GM23248 (cell line): ENCODE data around the gene CADPS2. TPM values are rescaled to one million over a fixed set of nuclear protein-coding genes. Genes with fewer than 3 reads are reported as not detected.

ENCODE experiments used
- DNase-seq: peaks from one replicate; pipeline ENCODE4 v3.0.0-alpha.2; 2015
- H2AFZ ChIP-seq: fragments of 200-600 bp; sonication (generic); 2 replicates; pipeline ENCODE4 v1.6.1; 2016; ENCODE audit warnings: antibody characterized with exemption
- H3F3A ChIP-seq: fragments of 200-600 bp; sonication (generic); 2 replicates; pipeline ENCODE4 v1.6.1; 2016; ENCODE audit warnings: mild to moderate bottlenecking, antibody characterized with exemption, mixed run types; ENCODE audit not compliant: insufficient read depth
- H3K27ac ChIP-seq: fragments of 200-600 bp; sonication (generic); 2 replicates; pipeline ENCODE4 v1.5.1; 2016; ENCODE audit warnings: mild to moderate bottlenecking
- H3K27me3 ChIP-seq: fragments of 200-600 bp; sonication (generic); replicated peaks from 2 replicates; pipeline ENCODE4 v1.6.1; 2016; ENCODE audit warnings: mild to moderate bottlenecking; ENCODE audit not compliant: insufficient read depth
- H3K36me3 ChIP-seq: fragments of 200-600 bp; sonication (generic); 2 replicates; pipeline ENCODE4 v1.6.1; 2016; ENCODE audit warnings: low read depth, mild to moderate bottlenecking
- H3K4me1 ChIP-seq: fragments of 200-600 bp; sonication (generic); 2 replicates; pipeline ENCODE4 v1.6.1; 2016; ENCODE audit warnings: mild to moderate bottlenecking; ENCODE audit not compliant: insufficient read depth
- H3K4me2 ChIP-seq: fragments of 200-600 bp; sonication (generic); one replicate; pipeline ENCODE4 v1.6.1; 2016; ENCODE audit warnings: mild to moderate bottlenecking; ENCODE audit not compliant: unreplicated experiment
- H3K4me3 ChIP-seq: fragments of 200-600 bp; sonication (generic); 2 replicates; pipeline ENCODE4 v1.5.1; 2016; ENCODE audit warnings: mild to moderate bottlenecking
- H3K79me2 ChIP-seq: fragments of 200-600 bp; sonication (generic); 2 replicates; pipeline ENCODE4 v1.6.1; 2016; ENCODE audit warnings: mild to moderate bottlenecking; ENCODE audit not compliant: insufficient read depth
- H3K9ac ChIP-seq: fragments of 200-600 bp; sonication (generic); 2 replicates; pipeline ENCODE4 v1.6.1; 2016; ENCODE audit warnings: mild to moderate bottlenecking
- H3K9me2 ChIP-seq: fragments of 200-600 bp; sonication (generic); 2 replicates; pipeline ENCODE4 v1.6.1; 2016; ENCODE audit warnings: mixed run types, mild to moderate bottlenecking, moderate library complexity; ENCODE audit not compliant: insufficient read depth
- H3K9me3 ChIP-seq: fragments of 200-600 bp; sonication (generic); one replicate; pipeline ENCODE4 v1.6.1; 2017; ENCODE audit warnings: low read depth
- H4K20me1 ChIP-seq: fragments of 200-600 bp; sonication (generic); 2 replicates; pipeline ENCODE4 v1.6.0; 2016; ENCODE audit not compliant: insufficient read depth
- EZH2 ChIP-seq: fragments of 200-600 bp; sonication (generic); IDR thresholded peaks from 2 replicates; pipeline ENCODE4 v1.6.1; 2018; ENCODE audit warnings: antibody characterized with exemption, mild to moderate bottlenecking; ENCODE audit not compliant: insufficient read depth, poor library complexity, severe bottlenecking
- EZH2phosphoT487 ChIP-seq: fragments of 200-600 bp; sonication (generic); IDR thresholded peaks from 2 replicates; pipeline ENCODE4 v1.6.1; 2018; ENCODE audit warnings: antibody characterized with exemption, moderate library complexity, mild to moderate bottlenecking, low read depth; ENCODE audit not compliant: insufficient read depth
- whole genome bisulfite sequencing, 2 experiments: methylation state at CpG; one replicate each; pipeline ENCODE4 v1.1.6; 2015 to 2017; ENCODE audit warnings: low lambda C conversion rate in 2 of 2, low coverage in 1 of 2; ENCODE audit errors: missing lambda C conversion rate in 2 of 2; 5-methylcytosine and 5-hydroxymethylcytosine counted together
- in situ Hi-C: fragments of 300-500 bp; cut with MboI; formaldehyde crosslinking; loops from 2 replicates; pipeline ENCODE4 v1.15.0; 2020
- polyA plus RNA-seq: library from polyadenylated mRNA; unstranded; fragments of >200 nt; fragmentation: Nextera tagmentation; extraction: Ambion mirVana; gene quantifications from 2 replicates; pipeline ENCODE4 v1.2.1, GENCODE V29; 2016
- total RNA-seq: library from RNA; depleted of rRNA; stranded (reverse); fragments of >200 nt; shearing (Covaris generic); gene quantifications from 2 replicates; pipeline ENCODE4 v1.2.3, GENCODE V29; 2014

CADPS2 gene
- total and polyA plus RNA-seq, 2 experiments from 2014 or later: 0.06 to 0.43 TPM

- Histone ChIP-seq H2AFZ (no peak overlapping the region), H3K4me2 (no peak overlapping the region), H4K20me1 (no peaks in the 10 kb centered on the region), H3K9me2 (no peaks in the 10 kb centered on the region), H3K4me1 (no peaks in the 10 kb centered on the region), H3K36me3 (no peaks in the 10 kb centered on the region), H3K79me2 (no peaks in the 10 kb centered on the region), H3F3A (no peaks in the 10 kb centered on the region), H3K27me3 (no peaks in the 10 kb centered on the region), H3K27ac (no peak overlapping the region), H3K4me3 (no peak overlapping the region), H3K9ac (no peak overlapping the region), H3K9me3 (no peaks in the 10 kb centered on the region)
- in situ Hi-C loops: loop anchor here (10.0 kb wide), 1 partner anchor 318 kb away; no protein-coding TSS in a partner anchor
- no peak for TF ChIP-seq EZH2phosphoT487
- no peak for TF ChIP-seq EZH2
- peak; percentile 33 for DNase-seq
- 1 to 14% methylated on average over 8 to 9 of the region's 9 CpGs for WGBS, 2 experiments
Observed at GRCh38 chr7:122532406-122533269, 353.6 kb downstream of the CADPS2 start.

- no peaks in the 10 kb centered on the region for H3K9me2 ChIP-seq
- peak; percentile 62 for DNase-seq
- no peak overlapping the region for H3K4me3 ChIP-seq
- no peaks in the 10 kb centered on the region for H3K9me3 ChIP-seq
- no peaks in the 10 kb centered on the region for H3K27me3 ChIP-seq
- no peak overlapping the region for H3K27ac ChIP-seq
- no peak overlapping the region for H3K9ac ChIP-seq
- H2AFZ ChIP-seq: no peak overlapping the region
- H3F3A ChIP-seq: no peaks in the 10 kb centered on the region
- 2% methylated on average over 3 of the region's 3 CpGs for WGBS, 2 experiments
- no peaks in the 10 kb centered on the region for H3K36me3 ChIP-seq
- H3K4me1 ChIP-seq: no peaks in the 10 kb centered on the region
- no peak overlapping the region for H3K4me2 ChIP-seq
- H4K20me1 ChIP-seq: no peaks in the 10 kb centered on the region
- H3K79me2 ChIP-seq: no peaks in the 10 kb centered on the region
- in situ Hi-C loops: no loop called here
- TF ChIP-seq EZH2 (no peak), EZH2phosphoT487 (no peak)
Observed at GRCh38 chr7:122528879-122529481, 357.3 kb downstream of the CADPS2 start.

GRCh38 chr7:122525355-122525754, 360.9 kb downstream of the CADPS2 start:
- TF ChIP-seq EZH2phosphoT487 (no peak), EZH2 (no peak)
- no peaks in the 10 kb centered on the region for H3K4me1 ChIP-seq
- no peak overlapping the region for H2AFZ ChIP-seq
- in situ Hi-C loops: no loop called here
- H3K27ac ChIP-seq: no peak overlapping the region
- no peaks in the 10 kb centered on the region for H3K9me2 ChIP-seq
- no peak for DNase-seq
- H3K4me2 ChIP-seq: no peak overlapping the region
- no peaks in the 10 kb centered on the region for H3K79me2 ChIP-seq
- H3K4me3 ChIP-seq: no peak overlapping the region
- no peaks in the 10 kb centered on the region for H3K36me3 ChIP-seq
- no peaks in the 10 kb centered on the region for H3F3A ChIP-seq
- 56 to 66% methylated on average over 5 of the region's 5 CpGs for WGBS, 2 experiments
- H3K9ac ChIP-seq: no peak overlapping the region
- no peaks in the 10 kb centered on the region for H3K9me3 ChIP-seq
- no peaks in the 10 kb centered on the region for H4K20me1 ChIP-seq
- H3K27me3 ChIP-seq: no peaks in the 10 kb centered on the region

DNA sequence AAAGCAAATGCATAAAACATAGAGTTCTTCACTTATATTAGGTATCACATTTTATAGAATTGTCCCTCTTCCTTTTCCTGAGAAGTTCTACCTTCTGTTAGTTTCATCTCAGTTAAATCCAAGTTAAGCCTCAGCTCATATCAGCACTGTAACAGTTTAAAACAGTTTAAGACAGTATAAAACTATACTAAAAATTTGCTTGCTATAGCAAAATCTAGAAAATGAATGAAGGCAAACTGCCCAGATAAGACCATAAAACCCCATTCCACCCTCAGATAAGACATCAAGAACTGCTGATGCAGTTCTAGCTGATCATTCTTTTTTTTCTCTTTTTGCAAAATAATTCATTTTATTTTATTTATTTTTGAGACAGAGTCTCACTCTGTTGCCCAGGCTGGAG, 364.5 kb downstream of the CADPS2 start:
- Histone ChIP-seq H3K27ac (no peak overlapping the region), H3K79me2 (no peaks in the 10 kb centered on the region), H3F3A (no peaks in the 10 kb centered on the region), H3K4me3 (no peak overlapping the region), H2AFZ (no peak overlapping the region), H4K20me1 (no peaks in the 10 kb centered on the region), H3K27me3 (no peaks in the 10 kb centered on the region), H3K9me2 (no peaks in the 10 kb centered on the region), H3K9ac (no peak overlapping the region), H3K4me2 (no peak overlapping the region), H3K4me1 (no peaks in the 10 kb centered on the region), H3K36me3 (no peaks in the 10 kb centered on the region), H3K9me3 (no peaks in the 10 kb centered on the region)
- no peak for DNase-seq
- in situ Hi-C loops: no loop called here
- TF ChIP-seq EZH2phosphoT487 (no peak), EZH2 (no peak)
